Transverse colon (tissue), 4 donors: Measurements from ENCODE around the gene GNG5. TPM values are rescaled to one million over a fixed set of nuclear protein-coding genes. Genes with fewer than 3 reads are reported as not detected.

ENCODE experiments used
- DNase-seq: peaks from one replicate; pipeline ENCODE4 v3.0.0-alpha.2; 2019
- H3K27ac ChIP-seq, 4 donors: fragments of 200-600 bp; sonication (generic); 2 replicates each; pipeline ENCODE4 v1.5.1; 2016 to 2018; ENCODE audit warnings: inconsistent platforms in 4 of 4
- H3K27me3 ChIP-seq: fragments of 200-600 bp; sonication (generic); 2 replicates; pipeline ENCODE4 v1.5.1; 2017; ENCODE audit warnings: inconsistent platforms
- H3K36me3 ChIP-seq, 4 donors: fragments of 200-600 bp; sonication (generic); 2 replicates each; pipeline ENCODE4 v1.5.1; 2017 to 2019; ENCODE audit warnings: inconsistent platforms in 4 of 4
- H3K4me1 ChIP-seq, 4 donors: fragments of 200-600 bp; sonication (generic); 2 replicates each; pipeline ENCODE4 v1.5.1; 2017 to 2020; ENCODE audit warnings: inconsistent platforms in 4 of 4
- H3K4me3 ChIP-seq, 4 donors: fragments of 200-600 bp; sonication (generic); 1 replicate in 1 of 4; 2 replicates in 3 of 4; pipeline versions ENCODE4 v1.5.1 to v1.6.1; 2017 to 2019; ENCODE audit warnings: inconsistent platforms in 4 of 4
- H3K9me3 ChIP-seq, 2 donors: fragments of 200-600 bp; sonication (generic); 2 replicates each; pipeline ENCODE4 v1.5.1; 2017 to 2019; ENCODE audit warnings: inconsistent platforms in 2 of 2
- CTCF ChIP-seq, 5 experiments: fragments of 200-600 bp in 3 of 5; fragments of 450-650 bp in 2 of 5; sonication (generic) in 3 of 5; IDR thresholded peaks; 1 replicate in 2 of 5; 2 replicates in 3 of 5; pipeline ENCODE4 v1.5.1; 2016 to 2017; ENCODE audit warnings: antibody characterized with exemption in 5 of 5, inconsistent platforms in 3 of 5, mild to moderate bottlenecking in 2 of 5, moderate library complexity in 1 of 5
- EP300 ChIP-seq: sonication (generic); formaldehyde crosslinking; IDR thresholded peaks from one replicate; pipeline ENCODE4 v1.6.1; 2017; ENCODE audit warnings: antibody characterized with exemption, low read depth
- POLR2A ChIP-seq: fragments of 450-650 bp; IDR thresholded peaks from one replicate; pipeline ENCODE4 v1.6.1; 2016; ENCODE audit warnings: antibody characterized with exemption, mild to moderate bottlenecking, moderate library complexity
- POLR2AphosphoS5 ChIP-seq, 3 donors: sonication (generic); formaldehyde crosslinking; IDR thresholded peaks; one replicate each; pipeline ENCODE4 v1.6.1; 2016; ENCODE audit warnings: antibody characterized with exemption in 3 of 3
- WGBS, 2 donors: methylation state at CpG; one replicate each; pipeline ENCODE4 v1.1.5; 2018; ENCODE audit warnings: low coverage in 1 of 2; 5-methylcytosine and 5-hydroxymethylcytosine counted together
- in situ Hi-C, 4 donors: fragments of 200-750 bp; cut with MboI; loops; one replicate each; pipeline versions ENCODE4 v1.15.0 to v1.15.1; 2017; ENCODE audit warnings: low sequenced_read_pairs in 3 of 4, low pct_ligation_motif_present in 1 of 4, low pct_unique_long_range_greater_than_20kb in 1 of 4
- intact Hi-C: fragments of 100-400 bp; cut with DNase I; formaldehyde crosslinking; loops from one replicate; pipeline ENCODE4 v1.15.1; 2023; ENCODE audit warnings: low total_unique reads
- total RNA-seq, 4 donors: library from RNA; depleted of rRNA; stranded (reverse); fragments of >200 nt; gene quantifications; one replicate each; pipeline ENCODE4 v1.1.0, GENCODE V29; 2016

GNG5 gene
- total RNA-seq, 4 donors from 2014 or later, result 19.1 to 172 (median 127) TPM

GRCh38 chr1:84489766-84490165 is 16.6 kb downstream of the GNG5 start:
- Histone ChIP-seq H3K4me1 (no peaks in the 10 kb centered on the region), H3K36me3 (peaks cover 0 to 51% (median 12%) of the 10 kb centered on the region in 4 donors), H3K9me3 (no peaks in the 10 kb centered on the region), H3K27ac (no peak overlapping the region), H3K4me3 (no peak overlapping the region), H3K27me3 (no peaks in the 10 kb centered on the region)
- WGBS, 2 donors, result 65 to 77% methylated on average over 2 of the region's 2 CpGs
- in situ Hi-C loops (no loop called here), intact Hi-C loops (no loop called here)
- no peak for DNase-seq
- no peak for TF ChIP-seq POLR2AphosphoS5 (IDR thresholded peaks at IDR 0.05)
- TF ChIP-seq POLR2A, result no peak
- TF ChIP-seq CTCF (IDR thresholded peaks at IDR 0.05), result no peak
- no peak for TF ChIP-seq EP300

GRCh38 chr1:84488107-84488506 is 18.3 kb downstream of the GNG5 start:
- no peak for DNase-seq
- no peak for TF ChIP-seq EP300
- TF ChIP-seq CTCF (IDR thresholded peaks at IDR 0.05), result no peak
- no peak for TF ChIP-seq POLR2AphosphoS5 (IDR thresholded peaks at IDR 0.05)
- TF ChIP-seq POLR2A, result no peak
- H3K27me3 ChIP-seq, result no peaks in the 10 kb centered on the region
- 83 to 95% methylated on average over 3 of the region's 3 CpGs for WGBS, 2 donors
- peaks cover 0 to 67% (median 12%) of the 10 kb centered on the region in 4 donors for H3K36me3 ChIP-seq
- no peak overlapping the region for H3K4me3 ChIP-seq
- H3K9me3 ChIP-seq, result no peaks in the 10 kb centered on the region
- in situ Hi-C loops (no loop called here), intact Hi-C loops (no loop called here)
- H3K27ac ChIP-seq, result no peak overlapping the region
- no peaks in the 10 kb centered on the region for H3K4me1 ChIP-seq

- in situ Hi-C loops, result no loop called here
- H3K4me3 ChIP-seq, result no peak overlapping the region
- no peak overlapping the region for H3K27ac ChIP-seq
Observed at GRCh38 chr1:84481317-84481716, 25.1 kb downstream of the GNG5 start.

GRCh38 chr1:84480650-84481049 is 25.7 kb downstream of the GNG5 start:
- intact Hi-C loops (no loop called here), in situ Hi-C loops (no loop called here)
- no peak overlapping the region for H3K27ac ChIP-seq
- peaks cover 13 to 33% (median 18%) of the 10 kb centered on the region in 4 donors for H3K4me1 ChIP-seq
- WGBS, 2 donors, result 69 to 72% methylated on average over 4 of the region's 4 CpGs
- no peaks in the 10 kb centered on the region for H3K9me3 ChIP-seq
- H3K4me3 ChIP-seq, result peak overlapping the region in 3 of 4 donors; percentile 60 to 89 (median 75)
- H3K36me3 ChIP-seq, result peaks cover 0 to 30% (median 0%) of the 10 kb centered on the region in 4 donors
- no peak for TF ChIP-seq POLR2A
- DNase-seq, result no peak
- H3K27me3 ChIP-seq, result peaks cover 24% of the 10 kb centered on the region

More at GRCh38 chr1:84481317-84481716, 25.1 kb downstream of the GNG5 start:
- H3K27me3 ChIP-seq, result peaks cover 18% of the 10 kb centered on the region
- TF ChIP-seq EP300 (no peak), POLR2A (no peak), CTCF (IDR thresholded peaks at IDR 0.05) (no peak), POLR2AphosphoS5 (IDR thresholded peaks at IDR 0.05) (no peak)
- 85 to 86% methylated on average over 2 of the region's 2 CpGs for WGBS, 2 donors
- intact Hi-C loops, result no loop called here
- DNase-seq, result no peak
- H3K36me3 ChIP-seq, result peaks cover 0 to 33% (median 0%) of the 10 kb centered on the region in 4 donors
- peaks cover 13 to 33% (median 18%) of the 10 kb centered on the region in 4 donors for H3K4me1 ChIP-seq
- H3K9me3 ChIP-seq, result no peaks in the 10 kb centered on the region

GRCh38 chr1:84479998-84480397 is 26.4 kb downstream of the GNG5 start:
- TF ChIP-seq EP300, result no peak
- no peak for TF ChIP-seq POLR2AphosphoS5 (IDR thresholded peaks at IDR 0.05)
- no peak for TF ChIP-seq POLR2A
- no peak for TF ChIP-seq CTCF (IDR thresholded peaks at IDR 0.05)
- Histone ChIP-seq H3K9me3 (no peaks in the 10 kb centered on the region), H3K27me3 (peaks cover 31% of the 10 kb centered on the region), H3K36me3 (peaks cover 0 to 24% (median 0%) of the 10 kb centered on the region in 4 donors), H3K4me1 (peaks cover 13 to 33% (median 18%) of the 10 kb centered on the region in 4 donors), H3K27ac (peak overlapping the region; percentile 86 to 95 (median 93)), H3K4me3 (peak overlapping the region; percentile 60 to 89 (median 82))
- intact Hi-C loops (no loop called here), in situ Hi-C loops (no loop called here)
- DNase-seq, result no peak
- WGBS, 2 donors, result 1% methylated on average over 7 to 9 of the region's 9 CpGs
